Body of pancreas (tissue), 4 donors: Measurements from ENCODE around the gene IL37. TPM values are rescaled to one million over a fixed set of nuclear protein-coding genes. Genes with fewer than 3 reads are reported as not detected.

ENCODE experiments used
- ATAC-seq: fragments of 150-250 bp; one replicate; pipeline ENCODE4 v1.9.1; 2016
- DNase-seq, 4 donors: peaks; one replicate each; pipeline ENCODE4 v3.0.0-alpha.2; 2019
- H3K27ac ChIP-seq, 4 donors: fragments of 200-600 bp; sonication (generic); 1 replicate in 3 of 4; 2 replicates in 1 of 4; pipeline versions ENCODE4 v1.5.1 to v1.6.1; 2016 to 2019; ENCODE audit warnings: mild to moderate bottlenecking in 1 of 4, mixed read lengths in 1 of 4, moderate library complexity in 1 of 4
- H3K27me3 ChIP-seq, 2 donors: fragments of 200-600 bp; sonication (generic); one replicate each; pipeline ENCODE4 v1.6.0; 2016; ENCODE audit warnings: mild to moderate bottlenecking in 1 of 2
- H3K36me3 ChIP-seq, 2 donors: fragments of 200-600 bp; sonication (generic); replicated peaks in 1 of 2; 2 replicates each; pipeline ENCODE4 v1.5.1; 2016; ENCODE audit warnings: low read depth in 2 of 2; ENCODE audit not compliant: insufficient read depth in 1 of 2
- H3K4me1 ChIP-seq: fragments of 200-600 bp; sonication (generic); one replicate; pipeline ENCODE4 v1.6.0; 2016
- H3K4me3 ChIP-seq, 2 donors: fragments of 200-600 bp; sonication (generic); 1 replicate in 1 of 2; 2 replicates in 1 of 2; pipeline ENCODE4 v1.5.1; 2016 to 2019
- H3K9me3 ChIP-seq, 3 donors: fragments of 200-600 bp; sonication (generic); 1 replicate in 2 of 3; 2 replicates in 1 of 3; pipeline ENCODE4 v1.5.1; 2016
- POLR2A ChIP-seq, 3 donors: fragments of 450-650 bp; IDR thresholded peaks; one replicate each; pipeline ENCODE4 v1.6.1; 2016; ENCODE audit warnings: antibody characterized with exemption in 3 of 3, mild to moderate bottlenecking in 2 of 3
- WGBS, 2 donors: methylation state at CpG; one replicate each; pipeline ENCODE4 v1.1.5; 2017; 5-methylcytosine and 5-hydroxymethylcytosine counted together
- intact Hi-C: fragments of 100-400 bp; cut with DNase I; formaldehyde crosslinking; loops from one replicate; pipeline ENCODE4 v1.15.1; 2023
- total RNA-seq, 2 donors: library from RNA; depleted of rRNA; stranded (reverse); fragments of >200 nt; gene quantifications; one replicate each; pipeline ENCODE4 v1.1.0, GENCODE V29; 2016
- TF ChIP-seq, protein P1 (sequence below), 7 experiments: fragments of 450-650 bp in 4 of 7; fragments of 200-600 bp in 3 of 7; sonication (generic) in 3 of 7; IDR thresholded peaks; one replicate each; pipeline ENCODE4 v1.5.1; 2016 to 2019; ENCODE audit warnings: antibody characterized with exemption in 7 of 7

IL37 gene, protein sequence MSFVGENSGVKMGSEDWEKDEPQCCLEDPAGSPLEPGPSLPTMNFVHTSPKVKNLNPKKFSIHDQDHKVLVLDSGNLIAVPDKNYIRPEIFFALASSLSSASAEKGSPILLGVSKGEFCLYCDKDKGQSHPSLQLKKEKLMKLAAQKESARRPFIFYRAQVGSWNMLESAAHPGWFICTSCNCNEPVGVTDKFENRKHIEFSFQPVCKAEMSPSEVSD
- not detected for total RNA-seq

DNA sequence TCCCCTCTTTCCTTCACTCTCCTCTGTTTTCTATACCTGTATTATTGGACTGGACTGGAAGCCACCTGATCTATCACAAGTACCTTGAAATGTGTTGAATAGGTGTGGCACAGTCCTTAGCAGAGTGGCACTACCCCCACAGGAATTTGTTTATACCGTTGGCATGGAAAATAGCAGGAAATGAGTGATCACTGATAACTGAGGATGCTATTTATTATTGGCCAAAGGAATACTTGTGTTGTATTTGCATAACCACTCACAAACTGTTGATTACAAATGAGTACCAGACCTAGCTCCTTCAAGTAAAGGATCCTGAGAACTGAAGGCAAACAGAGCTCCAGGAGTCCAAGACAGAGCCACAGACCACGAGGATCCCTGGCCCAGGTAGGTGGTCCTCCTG lies at the start of gene IL37:
TSS of gene IL37 (plus strand) at position 301 of the 400 bp plus-strand sequence. CDS start 1,848 bp downstream, outside the sequence.
- H3K4me3 ChIP-seq: no peak within 1 kb of the TSS
- WGBS, 2 donors: 14 to 18% methylated on average over 2 of the region's 2 CpGs
- intact Hi-C loops: no loop called here
- TF ChIP-seq, protein P1, sequence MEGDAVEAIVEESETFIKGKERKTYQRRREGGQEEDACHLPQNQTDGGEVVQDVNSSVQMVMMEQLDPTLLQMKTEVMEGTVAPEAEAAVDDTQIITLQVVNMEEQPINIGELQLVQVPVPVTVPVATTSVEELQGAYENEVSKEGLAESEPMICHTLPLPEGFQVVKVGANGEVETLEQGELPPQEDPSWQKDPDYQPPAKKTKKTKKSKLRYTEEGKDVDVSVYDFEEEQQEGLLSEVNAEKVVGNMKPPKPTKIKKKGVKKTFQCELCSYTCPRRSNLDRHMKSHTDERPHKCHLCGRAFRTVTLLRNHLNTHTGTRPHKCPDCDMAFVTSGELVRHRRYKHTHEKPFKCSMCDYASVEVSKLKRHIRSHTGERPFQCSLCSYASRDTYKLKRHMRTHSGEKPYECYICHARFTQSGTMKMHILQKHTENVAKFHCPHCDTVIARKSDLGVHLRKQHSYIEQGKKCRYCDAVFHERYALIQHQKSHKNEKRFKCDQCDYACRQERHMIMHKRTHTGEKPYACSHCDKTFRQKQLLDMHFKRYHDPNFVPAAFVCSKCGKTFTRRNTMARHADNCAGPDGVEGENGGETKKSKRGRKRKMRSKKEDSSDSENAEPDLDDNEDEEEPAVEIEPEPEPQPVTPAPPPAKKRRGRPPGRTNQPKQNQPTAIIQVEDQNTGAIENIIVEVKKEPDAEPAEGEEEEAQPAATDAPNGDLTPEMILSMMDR (IDR thresholded peaks at IDR 0.05): no peak
- no peak for TF ChIP-seq POLR2A (IDR thresholded peaks at IDR 0.05)
- H3K9me3 ChIP-seq: no peaks in the 10 kb centered on the region
- no peak within 1 kb of the TSS for H3K27ac ChIP-seq
- no peaks in the 10 kb centered on the region for H3K36me3 ChIP-seq
- no peak for DNase-seq
- H3K4me1 ChIP-seq: no peaks in the 10 kb centered on the region
- H3K27me3 ChIP-seq: no peaks in the 10 kb centered on the region
- ATAC-seq: no peak

DNA sequence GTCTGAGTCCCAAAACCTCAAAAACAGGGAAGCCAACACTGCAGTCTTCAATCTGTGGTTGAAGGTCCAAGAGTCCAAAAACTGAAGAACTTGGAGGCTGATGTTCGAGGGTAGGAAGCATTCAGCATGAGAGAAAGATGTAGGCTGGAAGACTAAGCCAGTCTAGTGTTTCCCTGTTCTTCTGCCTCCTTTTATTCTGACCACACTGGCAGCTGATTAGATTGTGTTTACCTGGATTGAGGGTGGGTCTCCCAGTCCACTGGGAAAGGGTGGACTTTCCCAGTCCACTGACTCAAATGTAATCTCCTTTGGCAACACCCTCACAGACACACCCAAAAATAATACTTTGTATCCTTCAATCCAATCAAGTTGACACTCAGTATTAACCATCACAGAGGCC lies 46.9 kb upstream of the IL37 start:
- Histone ChIP-seq H3K27me3 (no peaks in the 10 kb centered on the region), H3K9me3 (no peaks in the 10 kb centered on the region), H3K27ac (no peak overlapping the region), H3K36me3 (no peaks in the 10 kb centered on the region), H3K4me3 (no peak overlapping the region), H3K4me1 (no peaks in the 10 kb centered on the region)
- 71 to 78% methylated on average over 1 of the region's 1 CpG for WGBS, 2 donors
- TF ChIP-seq, protein P1 (IDR thresholded peaks at IDR 0.05): no peak
- no peak for TF ChIP-seq POLR2A (IDR thresholded peaks at IDR 0.05)
- intact Hi-C loops: no loop called here
- ATAC-seq (no peak), DNase-seq (no peak)

DNA sequence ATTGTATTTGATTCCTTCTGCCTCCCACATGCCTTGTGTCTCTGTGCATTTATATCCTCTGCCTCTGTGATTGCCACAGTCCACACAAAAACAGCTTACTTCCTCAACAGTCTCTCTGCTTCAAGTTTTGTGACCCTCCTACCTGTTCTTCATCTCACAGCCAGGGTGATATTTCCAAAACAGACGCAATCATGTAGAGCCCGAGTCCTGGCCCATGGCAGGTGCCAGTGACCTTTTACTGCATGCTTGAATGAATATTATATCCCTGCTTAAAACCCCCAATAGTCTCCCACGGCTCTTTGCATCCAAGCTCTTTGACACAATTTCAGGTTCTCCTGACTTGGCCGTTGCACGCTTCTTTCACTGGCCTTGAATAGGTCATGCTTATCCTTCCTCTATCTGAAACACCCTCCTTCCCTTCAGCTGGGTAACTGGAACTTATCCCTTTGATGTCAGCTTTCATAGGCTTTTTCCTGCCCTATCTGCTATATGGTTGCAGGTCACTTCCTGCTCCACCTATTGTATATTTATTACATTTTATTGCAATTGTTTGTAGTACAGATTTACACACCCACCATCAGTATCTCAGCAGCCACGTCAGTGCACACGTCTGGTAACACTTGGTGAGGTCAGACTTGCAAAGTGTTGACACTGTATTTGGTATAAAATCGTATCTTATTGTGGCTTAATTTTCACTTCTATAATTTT lies 44.7 kb upstream of the IL37 start:
- ATAC-seq (no peak), DNase-seq (no peak)
- TF ChIP-seq, protein P1 (IDR thresholded peaks at IDR 0.05): no peak
- no peak for TF ChIP-seq POLR2A (IDR thresholded peaks at IDR 0.05)
- Histone ChIP-seq H3K4me1 (no peaks in the 10 kb centered on the region), H3K4me3 (no peak overlapping the region), H3K27ac (no peak overlapping the region), H3K9me3 (no peaks in the 10 kb centered on the region), H3K27me3 (no peaks in the 10 kb centered on the region), H3K36me3 (no peaks in the 10 kb centered on the region)
- WGBS, 2 donors: 80 to 85% methylated on average over 8 of the region's 8 CpGs
- intact Hi-C loops: no loop called here

DNA sequence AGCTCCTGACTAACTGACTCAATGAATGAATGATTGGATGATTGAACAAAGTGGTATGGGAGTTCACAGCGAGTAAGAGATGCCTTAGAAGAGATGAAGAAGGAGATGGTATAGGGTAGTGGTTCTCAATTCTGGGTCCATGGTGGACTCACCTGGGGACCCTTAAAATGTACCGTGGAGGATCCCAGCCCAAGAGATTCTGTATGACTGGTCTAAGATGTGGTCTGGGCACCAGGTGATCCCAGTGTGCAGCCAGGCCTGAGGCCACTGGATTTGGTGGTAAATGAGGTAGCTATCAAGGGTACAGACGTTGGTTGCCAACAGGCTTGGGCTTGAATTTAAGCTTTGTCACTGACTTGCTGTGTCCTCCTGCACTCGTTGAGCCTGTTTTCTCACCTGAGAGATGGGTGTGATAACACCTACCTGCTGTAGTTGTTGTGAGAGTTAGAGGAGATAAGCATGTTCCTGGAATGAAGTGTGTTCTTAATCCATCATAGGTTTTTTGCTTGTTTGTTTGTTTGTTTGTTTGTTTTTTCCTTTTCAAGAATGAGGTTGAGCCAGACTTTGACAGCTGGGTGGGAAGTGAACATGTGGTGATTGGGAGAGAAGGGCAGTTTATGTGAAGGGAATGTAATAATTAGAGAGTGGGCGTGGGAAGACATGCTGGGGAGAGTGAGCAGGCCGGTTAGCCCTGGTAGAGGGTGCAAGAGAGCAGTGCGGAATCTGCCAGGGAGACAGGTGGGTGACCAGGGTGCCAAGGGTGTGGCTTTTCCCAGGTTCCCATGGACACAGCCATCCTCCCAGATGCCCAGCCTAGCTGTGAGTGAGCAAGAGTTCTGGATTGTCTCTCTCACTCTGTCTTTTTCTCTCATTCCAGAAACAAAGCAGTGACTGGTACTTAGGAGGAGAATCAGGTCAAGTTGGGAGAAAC lies 43.0 kb upstream of the IL37 start:
- DNase-seq (no peak), ATAC-seq (no peak)
- Histone ChIP-seq H3K27ac (no peak overlapping the region), H3K4me3 (no peak overlapping the region), H3K36me3 (no peaks in the 10 kb centered on the region), H3K9me3 (no peaks in the 10 kb centered on the region), H3K4me1 (no peaks in the 10 kb centered on the region), H3K27me3 (no peaks in the 10 kb centered on the region)
- TF ChIP-seq POLR2A (IDR thresholded peaks at IDR 0.05): no peak
- TF ChIP-seq, protein P1 (IDR thresholded peaks at IDR 0.05): no peak
- 68 to 72% methylated on average over 7 of the region's 7 CpGs for WGBS, 2 donors
- intact Hi-C loops: no loop called here
